Endothelial cell of umbilical vein (primary cell): Measurements from ENCODE around the gene DNAJC28. TPM values are rescaled to one million over a fixed set of nuclear protein-coding genes. Genes with fewer than 3 reads are reported as not detected.

ENCODE experiments used
- BruUV-seq: library from RNA; stranded (reverse); fragments of 400-500 nt; replicated peaks from 2 replicates; lab custom pipeline; 2021; lab: Mats Ljungman, UMichigan
- CTCF ChIA-PET: fragments of 300-600, 350-600 bp; sonication (Branson Sonifier 250); formaldehyde crosslinking; loops from one replicate; lab custom pipeline; 2021; ENCODE audit warnings: antibody characterized with exemption, inconsistent platforms; lab: Charles Lee
- POLR2A ChIA-PET: fragments of 300-600, 350-600 bp; sonication (Branson Sonifier 250); formaldehyde crosslinking; loops from one replicate; lab custom pipeline; 2021; ENCODE audit warnings: antibody characterized with exemption, inconsistent platforms; lab: Charles Lee
- DNase-seq: peaks from one replicate; pipeline ENCODE4 v3.0.0-alpha.2; 2011; ENCODE audit warnings: low read depth, low spot score
- FAIRE-seq: peaks from 2 replicates; lab custom pipeline; 2011; peaks lifted over from hg19 to GRCh38; lab: Jason Lieb, UNC
- H2AFZ ChIP-seq: 2 replicates; pipeline ENCODE4 v1.6.0; 2012; ENCODE audit warnings: low read depth, low read length, control low read depth, inconsistent platforms
- H3K27ac ChIP-seq: 2 replicates; pipeline ENCODE4 v1.5.1; 2011; ENCODE audit warnings: low read depth, mild to moderate bottlenecking, control low read depth, low read length, moderate library complexity; ENCODE audit not compliant: insufficient read depth
- H3K27me3 ChIP-seq, 2 experiments: 2 replicates each; pipeline versions ENCODE4 v1.6.0 to v1.6.1; 2011; ENCODE audit warnings: low read length in 2 of 2, mixed read lengths in 1 of 2; ENCODE audit not compliant: control insufficient read depth in 2 of 2, insufficient read depth in 2 of 2
- H3K36me3 ChIP-seq, 2 experiments: 2 replicates in 1 of 2; 3 replicates in 1 of 2; pipeline ENCODE4 v1.5.1; 2011; ENCODE audit warnings: low read length in 2 of 2, mild to moderate bottlenecking in 1 of 2, moderate library complexity in 1 of 2; ENCODE audit not compliant: control insufficient read depth in 2 of 2, insufficient read depth in 2 of 2; ENCODE audit errors: extremely low read depth in 1 of 2
- H3K4me1 ChIP-seq: 3 replicates; pipeline ENCODE4 v1.5.1; 2011; ENCODE audit warnings: mild to moderate bottlenecking, low read length; ENCODE audit not compliant: control insufficient read depth, insufficient read depth; ENCODE audit errors: extremely low read depth
- H3K4me2 ChIP-seq: 2 replicates; pipeline ENCODE4 v1.6.1; 2011; ENCODE audit warnings: low read length, control low read depth, mixed read lengths; ENCODE audit not compliant: insufficient read depth
- H3K4me3 ChIP-seq, 3 experiments: fragments of 200-600 bp in 1 of 3; sonication (generic), shearing (Covaris generic) in 1 of 3; replicated peaks in 1 of 3; 2 replicates each; pipeline ENCODE4 v1.5.1; 2011 to 2016; ENCODE audit warnings: control low read depth in 3 of 3, low read length in 3 of 3, mild to moderate bottlenecking in 2 of 3, inconsistent platforms in 1 of 3, low read depth in 1 of 3, moderate library complexity in 1 of 3; ENCODE audit not compliant: insufficient read depth in 1 of 3
- H3K79me2 ChIP-seq: 2 replicates; pipeline ENCODE4 v1.6.0; 2012; ENCODE audit warnings: low read length, inconsistent platforms; ENCODE audit not compliant: control insufficient read depth, insufficient read depth
- H3K9ac ChIP-seq: replicated peaks from 2 replicates; pipeline ENCODE3; 2011; ENCODE audit warnings: low read length, control low read depth; ENCODE audit not compliant: insufficient read depth; ENCODE audit errors: extremely low read depth
- H3K9me1 ChIP-seq: replicated peaks from 3 replicates; pipeline ENCODE4 v1.6.0; 2011; ENCODE audit warnings: mild to moderate bottlenecking, low read length; ENCODE audit not compliant: control insufficient read depth, insufficient read depth; ENCODE audit errors: extremely low read depth
- H3K9me3 ChIP-seq: replicated peaks from 2 replicates; pipeline ENCODE4 v1.5.1; 2012; ENCODE audit warnings: low read length, inconsistent platforms; ENCODE audit not compliant: control insufficient read depth, insufficient read depth
- H4K20me1 ChIP-seq: replicated peaks from 2 replicates; pipeline ENCODE3; 2011; ENCODE audit warnings: mild to moderate bottlenecking, low read length; ENCODE audit not compliant: control insufficient read depth, insufficient read depth; ENCODE audit errors: extremely low read depth
- EZH2 ChIP-seq: IDR thresholded peaks from 2 replicates; pipeline ENCODE4 v1.6.1; 2012; ENCODE audit warnings: borderline replicate concordance, low read depth, mild to moderate bottlenecking, moderate library complexity, low read length, inconsistent platforms; ENCODE audit not compliant: severe bottlenecking
- FOS ChIP-seq: IDR thresholded peaks from 2 replicates; pipeline ENCODE4 v1.6.1; 2011; ENCODE audit warnings: mild to moderate bottlenecking, low read length, moderate library complexity, borderline replicate concordance; ENCODE audit not compliant: insufficient read depth
- GATA2 ChIP-seq: IDR thresholded peaks from 2 replicates; pipeline ENCODE4 v1.7.0; 2011; ENCODE audit warnings: low read depth, mild to moderate bottlenecking, moderate library complexity, mixed read lengths, low read length; ENCODE audit not compliant: insufficient read length, insufficient read depth
- JUN ChIP-seq: IDR thresholded peaks from 2 replicates; pipeline ENCODE4 v1.6.1; 2011; ENCODE audit warnings: borderline replicate concordance, low read depth; ENCODE audit not compliant: insufficient read length, insufficient read depth
- MYC ChIP-seq: IDR thresholded peaks from one replicate; pipeline ENCODE4 v1.6.1; 2011; ENCODE audit warnings: mild to moderate bottlenecking, low read depth, low read length
- POLR2A ChIP-seq: IDR thresholded peaks from 2 replicates; pipeline ENCODE4 v1.6.1; 2012; ENCODE audit warnings: low read depth, mild to moderate bottlenecking, control low read depth, low read length
- POLR2AphosphoS5 ChIP-seq: IDR thresholded peaks from 2 replicates; pipeline ENCODE4 v1.6.1; 2012; ENCODE audit warnings: low read depth, mild to moderate bottlenecking, control low read depth, low read length, moderate library complexity; ENCODE audit not compliant: insufficient read depth
- dilution Hi-C: fragments of 300-500 bp; cut with MboI; formaldehyde crosslinking; loops from one replicate; pipeline ENCODE4 v1.15.0; 2019; ENCODE audit warnings: low sequenced_read_pairs; ENCODE audit not compliant: extremely low pct_ligation_motif_present
- intact Hi-C: fragments of 100-400 bp; cut with micrococcal nuclease; formaldehyde crosslinking; loops from one replicate; pipeline ENCODE4 v1.10.0; 2022
- polyA plus RNA-seq, 4 experiments: library from polyadenylated mRNA; depleted of rRNA in 3 of 4; stranded (reverse) in 3 of 4; unstranded in 1 of 4; fragments of >200 nt; gene quantifications; 2 replicates each; pipeline versions ENCODE4 v1.2.1 to v1.2.3, GENCODE V29; 2011 to 2012; ENCODE audit warnings: missing spikeins in 1 of 4
- total RNA-seq: library from RNA; stranded (reverse); gene quantifications from 2 replicates; pipeline ENCODE4 v1.2.3, GENCODE V29; 2021
- TF ChIP-seq, protein P1 (sequence below), 2 donors: IDR thresholded peaks; 1 replicate in 1 of 2; 2 replicates in 1 of 2; pipeline ENCODE4 v1.5.1; 2011; ENCODE audit warnings: low read length in 2 of 2, mild to moderate bottlenecking in 2 of 2, moderate library complexity in 2 of 2, control low read depth in 1 of 2, inconsistent platforms in 1 of 2, low read depth in 1 of 2; ENCODE audit not compliant: insufficient read depth in 1 of 2; ENCODE audit errors: extremely low read depth in 1 of 2
- TF ChIP-seq, protein P2 (sequence below): IDR thresholded peaks from 2 replicates; pipeline ENCODE4 v1.6.1; 2011; ENCODE audit not compliant: insufficient read depth, insufficient read length

DNAJC28 gene
- total and polyA plus RNA-seq, 2 donors (not counting 3 experiments of a cell fraction or from before 2014, with no cell fraction given), result 0.19 to 0.82 TPM

DNA sequence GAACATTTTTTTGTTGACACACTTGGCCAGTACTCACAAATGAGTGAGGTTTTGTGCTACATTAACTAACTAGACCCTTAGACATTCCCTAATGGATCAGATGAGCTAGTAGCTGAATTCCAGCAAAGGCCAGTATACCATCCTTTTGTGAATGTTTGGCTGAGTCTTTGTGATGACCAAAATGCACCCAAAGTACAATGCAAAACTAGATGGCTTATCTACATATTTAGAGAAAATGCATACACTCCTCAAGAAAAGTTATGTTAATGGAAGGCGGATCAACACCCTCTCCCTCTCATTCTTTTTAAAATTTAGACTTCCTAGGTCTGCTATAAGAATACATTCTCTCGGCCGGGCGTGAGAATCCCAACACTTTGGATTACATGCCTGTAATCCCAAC is 20.1 kb upstream of the DNAJC28 start:
- ChIA-PET CTCF (interaction anchor here (2.0 kb wide), 1 partner anchor 94 kb away, joined by 8 read pairs; no protein-coding TSS in a partner anchor), POLR2A (no interaction called here)
- H2AFZ ChIP-seq, result no peak overlapping the region
- no peak overlapping the region for H3K4me3 ChIP-seq
- intact Hi-C loops (no loop called here), dilution Hi-C loops (no loop called here)
- DNase-seq (no peak), FAIRE-seq (no peak)
- no peaks in the 10 kb centered on the region for H3K9me3 ChIP-seq
- H4K20me1 ChIP-seq, result no peaks in the 10 kb centered on the region
- BruUV-seq, result no TSS peak
- H3K27me3 ChIP-seq, result no peaks in the 10 kb centered on the region
- no peak overlapping the region for H3K9ac ChIP-seq
- no peak overlapping the region for H3K4me2 ChIP-seq
- H3K79me2 ChIP-seq, result no peaks in the 10 kb centered on the region
- H3K36me3 ChIP-seq, result peaks cover 13 to 14% of the 10 kb centered on the region in 2 experiments
- TF ChIP-seq MYC (no peak), EZH2 (no peak), POLR2AphosphoS5 (no peak), GATA2 (no peak), JUN (no peak), POLR2A (no peak), FOS (no peak)
- TF ChIP-seq, protein P1, sequence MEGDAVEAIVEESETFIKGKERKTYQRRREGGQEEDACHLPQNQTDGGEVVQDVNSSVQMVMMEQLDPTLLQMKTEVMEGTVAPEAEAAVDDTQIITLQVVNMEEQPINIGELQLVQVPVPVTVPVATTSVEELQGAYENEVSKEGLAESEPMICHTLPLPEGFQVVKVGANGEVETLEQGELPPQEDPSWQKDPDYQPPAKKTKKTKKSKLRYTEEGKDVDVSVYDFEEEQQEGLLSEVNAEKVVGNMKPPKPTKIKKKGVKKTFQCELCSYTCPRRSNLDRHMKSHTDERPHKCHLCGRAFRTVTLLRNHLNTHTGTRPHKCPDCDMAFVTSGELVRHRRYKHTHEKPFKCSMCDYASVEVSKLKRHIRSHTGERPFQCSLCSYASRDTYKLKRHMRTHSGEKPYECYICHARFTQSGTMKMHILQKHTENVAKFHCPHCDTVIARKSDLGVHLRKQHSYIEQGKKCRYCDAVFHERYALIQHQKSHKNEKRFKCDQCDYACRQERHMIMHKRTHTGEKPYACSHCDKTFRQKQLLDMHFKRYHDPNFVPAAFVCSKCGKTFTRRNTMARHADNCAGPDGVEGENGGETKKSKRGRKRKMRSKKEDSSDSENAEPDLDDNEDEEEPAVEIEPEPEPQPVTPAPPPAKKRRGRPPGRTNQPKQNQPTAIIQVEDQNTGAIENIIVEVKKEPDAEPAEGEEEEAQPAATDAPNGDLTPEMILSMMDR (IDR thresholded peaks at IDR 0.05; ENCODE audit: extremely low read depth in 1 of 2, insufficient read depth in 1 of 2, low read depth in 1 of 2, low read length in 2 of 2), result no peak
- TF ChIP-seq, protein P2, sequence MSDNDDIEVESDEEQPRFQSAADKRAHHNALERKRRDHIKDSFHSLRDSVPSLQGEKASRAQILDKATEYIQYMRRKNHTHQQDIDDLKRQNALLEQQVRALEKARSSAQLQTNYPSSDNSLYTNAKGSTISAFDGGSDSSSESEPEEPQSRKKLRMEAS, result no peak
- H3K9me1 ChIP-seq, result no peaks in the 10 kb centered on the region
- H3K4me1 ChIP-seq, result no peaks in the 10 kb centered on the region
- H3K27ac ChIP-seq, result no peak overlapping the region
